ENCODE measurements around the gene BRPF3. TPM values are rescaled to one million over a fixed set of nuclear protein-coding genes. Genes with fewer than 3 reads are reported as not detected.

The BRPF3 gene
- total and polyA plus RNA-seq, 9 of the 15 experiments (the other 6 are each of a cell fraction or from before 2014, with no cell fraction given), result 2.2 to 19.3 (median 8.0) TPM

DNA sequence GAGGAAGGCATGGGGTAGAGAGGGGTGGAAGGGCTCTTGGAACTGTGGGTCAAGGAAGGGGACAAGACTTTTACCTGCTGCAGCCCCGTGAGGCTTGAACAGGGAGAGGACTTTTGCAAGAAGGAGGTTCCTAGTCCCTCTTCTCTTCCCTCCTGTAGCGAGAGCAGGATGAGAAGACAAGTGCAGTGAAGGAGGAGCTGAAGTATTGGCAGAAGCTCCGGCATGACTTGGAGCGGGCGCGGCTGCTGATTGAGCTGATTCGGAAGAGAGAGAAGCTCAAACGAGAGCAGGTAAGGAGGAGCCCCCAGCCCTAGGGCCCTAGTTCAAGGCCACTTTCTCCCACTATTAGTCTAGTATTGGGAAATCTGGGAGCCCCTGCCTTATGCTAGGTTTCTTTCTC is 10.6 kb downstream of the BRPF3 start:
- H3K36me3 ChIP-seq (ENCODE audit: control insufficient read depth, insufficient read depth, low read length), result peaks cover 85% of the 10 kb centered on the region
- in situ Hi-C loops (cut with MboI), result no loop called here
- H3K27ac ChIP-seq (ENCODE audit: extremely low read depth, low read depth, low read length), result no peak overlapping the region
- H2AFZ ChIP-seq (ENCODE audit: low read depth, low read length), result no peak overlapping the region
- intact Hi-C loops (cut with micrococcal nuclease), result no loop called here
- no TSS peak for BruUV-seq (replicated peaks)
- CTCF ChIA-PET (ENCODE audit: low intra/inter-chr PET ratio), result no interaction called here
- H3K9ac ChIP-seq (ENCODE audit: insufficient read depth in 1 of 2, low read depth in 2 of 2, low read length in 2 of 2), result no peak overlapping the region; a peak in 1 of 4 replicates
- no peaks in the 10 kb centered on the region; the same call in 1 of the 2 replicates for H4K20me1 ChIP-seq (replicated peaks; ENCODE audit: control insufficient read depth, insufficient read depth, low read length)
- POLR2A ChIA-PET, result interaction anchor here (0.6 to 4.1 kb wide), 5 partner anchors 8 to 24 kb away, joined by 3 to 23 read pairs (median 5); partner anchors contain the start of gene BRPF3
- H3K27me3 ChIP-seq (ENCODE audit: control insufficient read depth in 2 of 2, insufficient read depth in 2 of 2, low read length in 2 of 2), result no peaks in the 10 kb centered on the region
- H3K9me3 ChIP-seq (replicated peaks; ENCODE audit: control insufficient read depth, insufficient read depth, low read depth, low read length), result no peaks in the 10 kb centered on the region
- FAIRE-seq (no peak), DNase-seq (ENCODE audit: extremely low read depth in 1 of 4, low spot score in 3 of 4) (no peak), ATAC-seq (no peak)
- no peak overlapping the region for H3K4me3 ChIP-seq
- H3K4me1 ChIP-seq (replicated peaks in 1 of 2; ENCODE audit: control insufficient read depth in 2 of 2, insufficient read depth in 2 of 2, low read length in 2 of 2), result no peaks in the 10 kb centered on the region; a peak in 1 of 5 replicates
- no peaks in the 10 kb centered on the region for H3K9me1 ChIP-seq (ENCODE audit: control insufficient read depth, insufficient read depth, low read length)
- TF ChIP-seq NRF1 (conservative IDR thresholded peaks at IDR 0.05 in 1 of 2, IDR thresholded peaks at IDR 0.05 in 1 of 2), result no peak
- TF ChIP-seq RBM17 (IDR thresholded peaks at IDR 0.05; ENCODE audit: borderline replicate concordance, low read depth, low read length), result no peak
- TF ChIP-seq TBL1XR1 (IDR thresholded peaks at IDR 0.05; ENCODE audit: low read length in 2 of 2), result no peak
- TF ChIP-seq ATF7 (IDR thresholded peaks at IDR 0.05), result no peak
- TF ChIP-seq GTF2E2 (tag; IDR thresholded peaks at IDR 0.05), result no peak
- no peak for TF ChIP-seq MAFK (IDR thresholded peaks at IDR 0.05; ENCODE audit: low read length)
- TF ChIP-seq MED1 (CRISPR knock-in tag; IDR thresholded peaks at IDR 0.05; ENCODE audit: borderline replicate concordance), result no peak
- no peak for TF ChIP-seq ETV1 (tag; conservative IDR thresholded peaks at IDR 0.05; ENCODE audit: low read depth)
- TF ChIP-seq ERF (CRISPR knock-in tag; IDR thresholded peaks at IDR 0.05), result no peak
- TF ChIP-seq ETV5 (CRISPR knock-in tag; IDR thresholded peaks at IDR 0.05; ENCODE audit: low read depth), result no peak
- no peak for TF ChIP-seq ZNF175 (CRISPR knock-in tag; IDR thresholded peaks at IDR 0.05; ENCODE audit: low read depth)
- TF ChIP-seq, protein P1, sequence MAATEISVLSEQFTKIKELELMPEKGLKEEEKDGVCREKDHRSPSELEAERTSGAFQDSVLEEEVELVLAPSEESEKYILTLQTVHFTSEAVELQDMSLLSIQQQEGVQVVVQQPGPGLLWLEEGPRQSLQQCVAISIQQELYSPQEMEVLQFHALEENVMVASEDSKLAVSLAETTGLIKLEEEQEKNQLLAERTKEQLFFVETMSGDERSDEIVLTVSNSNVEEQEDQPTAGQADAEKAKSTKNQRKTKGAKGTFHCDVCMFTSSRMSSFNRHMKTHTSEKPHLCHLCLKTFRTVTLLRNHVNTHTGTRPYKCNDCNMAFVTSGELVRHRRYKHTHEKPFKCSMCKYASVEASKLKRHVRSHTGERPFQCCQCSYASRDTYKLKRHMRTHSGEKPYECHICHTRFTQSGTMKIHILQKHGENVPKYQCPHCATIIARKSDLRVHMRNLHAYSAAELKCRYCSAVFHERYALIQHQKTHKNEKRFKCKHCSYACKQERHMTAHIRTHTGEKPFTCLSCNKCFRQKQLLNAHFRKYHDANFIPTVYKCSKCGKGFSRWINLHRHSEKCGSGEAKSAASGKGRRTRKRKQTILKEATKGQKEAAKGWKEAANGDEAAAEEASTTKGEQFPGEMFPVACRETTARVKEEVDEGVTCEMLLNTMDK (IDR thresholded peaks at IDR 0.05; ENCODE audit: borderline replicate concordance, insufficient read depth, low read depth, low read length, poor library complexity, severe bottlenecking), result no peak
- no peak for TF ChIP-seq FOSL1 (tag; conservative IDR thresholded peaks at IDR 0.05)
- no peak for TF ChIP-seq NR3C1 (CRISPR knock-in tag; IDR thresholded peaks at IDR 0.05)
- TF ChIP-seq, protein P2, sequence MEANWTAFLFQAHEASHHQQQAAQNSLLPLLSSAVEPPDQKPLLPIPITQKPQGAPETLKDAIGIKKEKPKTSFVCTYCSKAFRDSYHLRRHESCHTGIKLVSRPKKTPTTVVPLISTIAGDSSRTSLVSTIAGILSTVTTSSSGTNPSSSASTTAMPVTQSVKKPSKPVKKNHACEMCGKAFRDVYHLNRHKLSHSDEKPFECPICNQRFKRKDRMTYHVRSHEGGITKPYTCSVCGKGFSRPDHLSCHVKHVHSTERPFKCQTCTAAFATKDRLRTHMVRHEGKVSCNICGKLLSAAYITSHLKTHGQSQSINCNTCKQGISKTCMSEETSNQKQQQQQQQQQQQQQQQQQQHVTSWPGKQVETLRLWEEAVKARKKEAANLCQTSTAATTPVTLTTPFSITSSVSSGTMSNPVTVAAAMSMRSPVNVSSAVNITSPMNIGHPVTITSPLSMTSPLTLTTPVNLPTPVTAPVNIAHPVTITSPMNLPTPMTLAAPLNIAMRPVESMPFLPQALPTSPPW (CRISPR knock-in tag; IDR thresholded peaks at IDR 0.05), result no peak
- TF ChIP-seq RUNX1 (IDR thresholded peaks at IDR 0.05; ENCODE audit: low read depth), result no peak
- TF ChIP-seq, protein P3, sequence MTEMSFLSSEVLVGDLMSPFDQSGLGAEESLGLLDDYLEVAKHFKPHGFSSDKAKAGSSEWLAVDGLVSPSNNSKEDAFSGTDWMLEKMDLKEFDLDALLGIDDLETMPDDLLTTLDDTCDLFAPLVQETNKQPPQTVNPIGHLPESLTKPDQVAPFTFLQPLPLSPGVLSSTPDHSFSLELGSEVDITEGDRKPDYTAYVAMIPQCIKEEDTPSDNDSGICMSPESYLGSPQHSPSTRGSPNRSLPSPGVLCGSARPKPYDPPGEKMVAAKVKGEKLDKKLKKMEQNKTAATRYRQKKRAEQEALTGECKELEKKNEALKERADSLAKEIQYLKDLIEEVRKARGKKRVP (CRISPR knock-in tag; IDR thresholded peaks at IDR 0.05), result no peak
- no peak for TF ChIP-seq CEBPG (CRISPR knock-in tag; IDR thresholded peaks at IDR 0.05)
- no peak for TF ChIP-seq CEBPG (tag; conservative IDR thresholded peaks at IDR 0.05 in 1 of 2, IDR thresholded peaks at IDR 0.05 in 1 of 2)
- WGBS (ENCODE audit: insufficient coverage, low coverage, missing lambda C conversion rate), result 77% methylated on average over 8 of the region's 8 CpGs
- H3K4me2 ChIP-seq (ENCODE audit: insufficient read depth, low read length), result no peak overlapping the region
- no peaks in the 10 kb centered on the region for H3K79me2 ChIP-seq (ENCODE audit: control insufficient read depth, insufficient read depth, low read length)
